HG02852 (cell line): ENCODE measurements around the gene GPR107.

Source experiments
- ATAC-seq: cut with Tn5 transposase; IDR thresholded peaks from one replicate; pipeline ENCODE4 v1.9.1; 2021; ENCODE audit warnings: mild to moderate bottlenecking, moderate library complexity; ENCODE audit not compliant: unreplicated experiment

GPR107 gene

GRCh38 chr9:130053109-130053503 lies 600 bp upstream of the GPR107 start:
- ATAC-seq = no peak

GRCh38 chr9:130054325-130054786 lies 650 bp downstream of the GPR107 start:
- no peak for ATAC-seq

- ATAC-seq = no peak
Measured at GRCh38 chr9:130054820-130055219, 1.1 kb downstream of the GPR107 start.

- no peak for ATAC-seq
Measured at GRCh38 chr9:130058154-130058553, 4.4 kb downstream of the GPR107 start.

GRCh38 chr9:130058887-130059286 lies 5.2 kb downstream of the GPR107 start:
- ATAC-seq = no peak

- ATAC-seq = no peak
Measured at GRCh38 chr9:130060296-130060695, 6.6 kb downstream of the GPR107 start.

GRCh38 chr9:130062750-130063149 lies 9.0 kb downstream of the GPR107 start:
- ATAC-seq = no peak

- no peak for ATAC-seq
Measured at GRCh38 chr9:130064621-130065020, 10.9 kb downstream of the GPR107 start.

GRCh38 chr9:130069048-130069447 lies 15.3 kb downstream of the GPR107 start:
- no peak for ATAC-seq

GRCh38 chr9:130072515-130073235 lies 19.0 kb downstream of the GPR107 start:
- ATAC-seq = no peak

- no peak for ATAC-seq
Measured at GRCh38 chr9:130073373-130073772, 19.7 kb downstream of the GPR107 start.

- ATAC-seq = no peak
Measured at GRCh38 chr9:130078547-130078946, 24.8 kb downstream of the GPR107 start.

GRCh38 chr9:130084337-130084736 lies 30.6 kb downstream of the GPR107 start:
- no peak for ATAC-seq

GRCh38 chr9:130088051-130088450 lies 34.3 kb downstream of the GPR107 start:
- ATAC-seq = no peak

- no peak for ATAC-seq
Measured at GRCh38 chr9:130089141-130089540, 35.4 kb downstream of the GPR107 start.

- no peak for ATAC-seq
Measured at GRCh38 chr9:130090915-130091314, 37.2 kb downstream of the GPR107 start.

- no peak for ATAC-seq
Measured at GRCh38 chr9:130092910-130093309, 39.2 kb downstream of the GPR107 start.

GRCh38 chr9:130095872-130096271 lies 42.2 kb downstream of the GPR107 start:
- no peak for ATAC-seq

GRCh38 chr9:130100681-130101080 lies 47.0 kb downstream of the GPR107 start:
- no peak for ATAC-seq

- no peak for ATAC-seq
Measured at GRCh38 chr9:130101915-130102314, 48.2 kb downstream of the GPR107 start.

- no peak for ATAC-seq
Measured at GRCh38 chr9:130104491-130105193, 50.9 kb downstream of the GPR107 start.

GRCh38 chr9:130106860-130107233 lies 53.1 kb downstream of the GPR107 start:
- no peak for ATAC-seq
